ENCODE data around the gene INTS1.

- TF ChIP-seq CTCF (IDR thresholded peaks at IDR 0.05 in 2 of 3, conservative IDR thresholded peaks at IDR 0.05 in 1 of 3; ENCODE audit: control insufficient read depth in 2 of 3, extremely low read depth in 1 of 3, insufficient read depth in 1 of 3, low read depth in 3 of 3, low read length in 3 of 3) (no peak), POLR2AphosphoS5 (IDR thresholded peaks at IDR 0.05; ENCODE audit: low read length) (no peak), SPI1 (IDR thresholded peaks at IDR 0.05; ENCODE audit: borderline replicate concordance, insufficient read depth, low read depth, low read length) (no peak), SREBF2 (IDR thresholded peaks at IDR 0.05; ENCODE audit: low read length) (no peak), EZH2 (IDR thresholded peaks at IDR 0.05; ENCODE audit: borderline replicate concordance, control insufficient read depth, low read depth, low read length) (no peak), TAF1 (IDR thresholded peaks at IDR 0.05; ENCODE audit: borderline replicate concordance, low read depth, low read length) (no peak), POLR2A (IDR thresholded peaks at IDR 0.05; ENCODE audit: low read depth, low read length) (no peak; the same call in 1 of the 2 replicates)
- TF ChIP-seq, protein P1, sequence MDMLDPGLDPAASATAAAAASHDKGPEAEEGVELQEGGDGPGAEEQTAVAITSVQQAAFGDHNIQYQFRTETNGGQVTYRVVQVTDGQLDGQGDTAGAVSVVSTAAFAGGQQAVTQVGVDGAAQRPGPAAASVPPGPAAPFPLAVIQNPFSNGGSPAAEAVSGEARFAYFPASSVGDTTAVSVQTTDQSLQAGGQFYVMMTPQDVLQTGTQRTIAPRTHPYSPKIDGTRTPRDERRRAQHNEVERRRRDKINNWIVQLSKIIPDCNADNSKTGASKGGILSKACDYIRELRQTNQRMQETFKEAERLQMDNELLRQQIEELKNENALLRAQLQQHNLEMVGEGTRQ (IDR thresholded peaks at IDR 0.05; ENCODE audit: borderline replicate concordance, low read depth, low read length) = no peak
- TF ChIP-seq, protein P2, sequence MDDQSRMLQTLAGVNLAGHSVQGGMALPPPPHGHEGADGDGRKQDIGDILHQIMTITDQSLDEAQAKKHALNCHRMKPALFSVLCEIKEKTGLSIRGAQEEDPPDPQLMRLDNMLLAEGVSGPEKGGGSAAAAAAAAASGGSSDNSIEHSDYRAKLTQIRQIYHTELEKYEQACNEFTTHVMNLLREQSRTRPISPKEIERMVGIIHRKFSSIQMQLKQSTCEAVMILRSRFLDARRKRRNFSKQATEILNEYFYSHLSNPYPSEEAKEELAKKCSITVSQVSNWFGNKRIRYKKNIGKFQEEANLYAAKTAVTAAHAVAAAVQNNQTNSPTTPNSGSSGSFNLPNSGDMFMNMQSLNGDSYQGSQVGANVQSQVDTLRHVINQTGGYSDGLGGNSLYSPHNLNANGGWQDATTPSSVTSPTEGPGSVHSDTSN (IDR thresholded peaks at IDR 0.05; ENCODE audit: insufficient replicate concordance, low read depth, low read length) = no peak
- TF ChIP-seq, protein P3, sequence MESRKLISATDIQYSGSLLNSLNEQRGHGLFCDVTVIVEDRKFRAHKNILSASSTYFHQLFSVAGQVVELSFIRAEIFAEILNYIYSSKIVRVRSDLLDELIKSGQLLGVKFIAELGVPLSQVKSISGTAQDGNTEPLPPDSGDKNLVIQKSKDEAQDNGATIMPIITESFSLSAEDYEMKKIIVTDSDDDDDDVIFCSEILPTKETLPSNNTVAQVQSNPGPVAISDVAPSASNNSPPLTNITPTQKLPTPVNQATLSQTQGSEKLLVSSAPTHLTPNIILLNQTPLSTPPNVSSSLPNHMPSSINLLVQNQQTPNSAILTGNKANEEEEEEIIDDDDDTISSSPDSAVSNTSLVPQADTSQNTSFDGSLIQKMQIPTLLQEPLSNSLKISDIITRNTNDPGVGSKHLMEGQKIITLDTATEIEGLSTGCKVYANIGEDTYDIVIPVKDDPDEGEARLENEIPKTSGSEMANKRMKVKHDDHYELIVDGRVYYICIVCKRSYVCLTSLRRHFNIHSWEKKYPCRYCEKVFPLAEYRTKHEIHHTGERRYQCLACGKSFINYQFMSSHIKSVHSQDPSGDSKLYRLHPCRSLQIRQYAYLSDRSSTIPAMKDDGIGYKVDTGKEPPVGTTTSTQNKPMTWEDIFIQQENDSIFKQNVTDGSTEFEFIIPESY (IDR thresholded peaks at IDR 0.05) = no peak
Observed at GRCh38 chr7:1544896-1545416, 40.8 kb upstream of the INTS1 start.

Measured in GM12878 (cell line).